ENCODE measurements around the gene ABHD12. TPM values are rescaled to one million over a fixed set of nuclear protein-coding genes. Genes with fewer than 3 reads are reported as not detected.

Gene ABHD12
- total RNA-seq, 2 donors from 2014 or later, result 11.2 to 23.0 TPM

GRCh38 chr20:25327521-25328235 is 63.0 kb downstream of the ABHD12 start:
- Mint-ChIP-seq H3K9me3 (no peaks in the 10 kb centered on the region), H3K4me3 (no peak overlapping the region), H3K27me3 (no peaks in the 10 kb centered on the region), H3K4me1 (peaks cover 5% of the 10 kb centered on the region), H3K36me3 (ENCODE audit: low read depth) (peaks cover 8% of the 10 kb centered on the region), H3K27ac (no peak overlapping the region)
- ATAC-seq (replicated peaks), result no peak

- no peak for ATAC-seq (replicated peaks)
- Mint-ChIP-seq H3K9me3 (no peaks in the 10 kb centered on the region), H3K4me1 (peaks cover 5% of the 10 kb centered on the region), H3K27me3 (no peaks in the 10 kb centered on the region), H3K4me3 (no peak overlapping the region), H3K27ac (no peak overlapping the region), H3K36me3 (ENCODE audit: low read depth) (peaks cover 17% of the 10 kb centered on the region)
Observed at GRCh38 chr20:25325997-25326396, 64.6 kb downstream of the ABHD12 start.

GRCh38 chr20:25325073-25325472 is 65.6 kb downstream of the ABHD12 start:
- no peak for ATAC-seq (replicated peaks)
- no peaks in the 10 kb centered on the region for H3K9me3 Mint-ChIP-seq
- no peaks in the 10 kb centered on the region for H3K27me3 Mint-ChIP-seq
- H3K4me1 Mint-ChIP-seq, result peaks cover 5% of the 10 kb centered on the region
- no peak overlapping the region for H3K4me3 Mint-ChIP-seq
- peak overlapping the region; percentile 11 for H3K27ac Mint-ChIP-seq
- peaks cover 17% of the 10 kb centered on the region for H3K36me3 Mint-ChIP-seq (ENCODE audit: low read depth)

DNA sequence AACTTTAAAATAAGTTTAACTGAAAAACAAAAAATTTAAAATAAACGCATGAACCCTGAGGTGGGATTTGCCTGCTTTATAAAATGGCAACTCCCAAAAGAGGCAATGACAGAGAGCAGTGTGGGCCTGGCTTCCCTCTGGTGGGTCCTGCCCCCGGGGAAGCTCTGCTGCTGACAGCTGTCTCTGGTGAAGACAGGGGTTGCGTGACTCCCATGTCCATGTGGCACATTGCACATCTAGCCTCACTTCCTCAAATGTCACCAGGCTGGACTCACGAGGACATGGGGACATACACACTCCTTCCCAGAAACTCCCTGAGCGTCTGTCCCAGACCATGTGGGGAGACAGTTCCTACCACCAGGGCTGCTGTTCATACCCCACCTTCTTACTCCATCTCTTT is 66.2 kb downstream of the ABHD12 start:
- Mint-ChIP-seq H3K27ac (no peak overlapping the region), H3K9me3 (no peaks in the 10 kb centered on the region), H3K36me3 (ENCODE audit: low read depth) (peaks cover 17% of the 10 kb centered on the region), H3K4me1 (peaks cover 5% of the 10 kb centered on the region), H3K27me3 (no peaks in the 10 kb centered on the region), H3K4me3 (no peak overlapping the region)
- ATAC-seq (replicated peaks), result no peak

DNA sequence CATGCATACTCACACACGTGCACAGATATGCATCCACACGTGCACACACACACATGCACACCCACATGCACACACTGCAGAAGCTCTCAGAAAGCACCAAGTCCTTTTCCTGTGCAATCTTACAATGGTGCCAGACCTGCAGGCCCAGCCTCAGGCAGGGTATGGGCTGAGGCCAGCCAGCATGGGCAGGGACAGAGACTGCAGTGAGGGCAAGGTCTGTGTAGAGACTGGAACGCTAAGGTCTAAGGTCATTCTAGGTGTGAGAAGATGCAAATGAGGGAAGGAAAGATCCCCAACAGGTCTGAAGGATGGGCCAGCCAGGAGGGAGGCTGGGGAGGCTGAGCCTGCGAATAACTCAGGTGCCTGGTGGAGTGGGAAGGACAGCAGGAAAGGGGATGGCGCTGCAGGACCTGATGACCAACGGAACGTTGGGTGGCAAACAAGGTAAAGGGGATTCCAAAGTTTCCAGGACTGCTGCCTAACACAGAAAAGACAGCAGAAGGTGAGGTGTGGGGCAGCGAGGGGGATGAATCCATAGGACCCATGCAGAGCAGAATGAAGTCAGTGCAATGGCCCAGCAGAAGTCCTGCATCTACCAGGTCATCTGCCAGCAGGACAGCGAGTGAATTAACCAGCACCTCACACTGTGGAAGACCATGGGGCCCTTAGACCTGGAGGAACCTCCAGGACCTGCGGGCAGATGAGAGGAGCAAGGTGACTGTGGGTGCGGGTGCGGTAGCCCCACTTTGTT is 67.0 kb downstream of the ABHD12 start:
- H3K36me3 Mint-ChIP-seq (ENCODE audit: low read depth), result peaks cover 17% of the 10 kb centered on the region
- peaks cover 5% of the 10 kb centered on the region for H3K4me1 Mint-ChIP-seq
- H3K4me3 Mint-ChIP-seq, result no peak overlapping the region
- no peak for ATAC-seq (replicated peaks)
- no peak overlapping the region for H3K27ac Mint-ChIP-seq
- no peaks in the 10 kb centered on the region for H3K27me3 Mint-ChIP-seq
- no peaks in the 10 kb centered on the region for H3K9me3 Mint-ChIP-seq

DNA sequence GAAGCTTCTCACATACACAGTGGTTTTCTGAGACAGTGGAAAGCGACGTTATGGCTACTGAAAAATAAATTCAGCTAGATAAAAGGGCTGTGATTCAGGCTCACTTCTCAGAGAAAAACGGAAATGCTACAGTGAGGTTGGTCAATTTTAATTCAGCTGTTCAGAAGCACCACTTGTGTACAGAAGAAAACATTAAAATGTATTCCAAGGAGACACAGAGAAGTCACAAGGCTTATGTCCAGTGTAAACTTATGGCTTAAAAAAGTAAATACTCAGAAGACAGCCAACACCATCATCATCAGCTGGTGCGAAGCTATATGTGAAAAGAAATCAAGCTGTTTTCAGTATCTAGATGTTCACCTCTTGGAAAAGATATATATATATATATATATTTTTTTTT is 68.6 kb downstream of the ABHD12 start:
- Mint-ChIP-seq H3K4me3 (no peak overlapping the region), H3K4me1 (peaks cover 5% of the 10 kb centered on the region), H3K27me3 (no peaks in the 10 kb centered on the region), H3K9me3 (no peaks in the 10 kb centered on the region), H3K36me3 (ENCODE audit: low read depth) (peaks cover 17% of the 10 kb centered on the region), H3K27ac (peak overlapping the region; percentile 34)
- no peak for ATAC-seq (replicated peaks)

DNA sequence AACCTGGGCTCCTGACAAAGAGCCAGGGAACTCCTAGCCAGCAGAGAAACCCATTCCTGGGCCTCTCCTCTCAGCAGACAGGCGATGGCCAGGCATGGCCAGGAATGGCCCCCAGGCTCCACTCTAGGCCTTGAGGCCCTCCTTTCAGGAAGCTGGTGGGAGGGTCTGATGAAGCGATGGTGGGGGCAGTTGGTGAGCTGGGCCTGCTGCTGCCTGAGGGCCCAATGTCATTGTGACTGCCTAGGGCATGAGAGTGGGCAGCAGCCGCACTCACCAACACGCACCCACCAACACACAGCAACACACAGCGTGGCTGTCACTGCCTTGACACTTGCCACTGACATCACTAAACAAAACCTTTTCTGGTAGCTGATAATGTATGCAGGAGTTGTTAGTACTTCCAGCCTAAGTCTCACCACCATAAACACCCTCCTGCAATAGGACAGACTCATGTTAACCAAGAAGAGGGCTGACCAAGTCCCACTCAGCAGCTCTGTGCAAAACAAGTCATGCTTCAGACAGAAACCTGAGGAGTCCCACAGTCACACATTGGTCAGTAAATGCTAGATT is 69.3 kb downstream of the ABHD12 start:
- no peaks in the 10 kb centered on the region for H3K27me3 Mint-ChIP-seq
- H3K4me1 Mint-ChIP-seq, result peaks cover 5% of the 10 kb centered on the region
- peak overlapping the region; percentile 34 for H3K27ac Mint-ChIP-seq
- H3K9me3 Mint-ChIP-seq, result no peaks in the 10 kb centered on the region
- peaks cover 17% of the 10 kb centered on the region for H3K36me3 Mint-ChIP-seq (ENCODE audit: low read depth)
- H3K4me3 Mint-ChIP-seq, result no peak overlapping the region
- peak; percentile 40 for ATAC-seq (replicated peaks)

GRCh38 chr20:25320035-25320800 is 70.4 kb downstream of the ABHD12 start:
- no peak for ATAC-seq (replicated peaks)
- Mint-ChIP-seq H3K27me3 (no peaks in the 10 kb centered on the region), H3K36me3 (ENCODE audit: low read depth) (peaks cover 20% of the 10 kb centered on the region), H3K9me3 (no peaks in the 10 kb centered on the region), H3K27ac (no peak overlapping the region), H3K4me1 (peaks cover 8% of the 10 kb centered on the region), H3K4me3 (no peak overlapping the region)

DNA sequence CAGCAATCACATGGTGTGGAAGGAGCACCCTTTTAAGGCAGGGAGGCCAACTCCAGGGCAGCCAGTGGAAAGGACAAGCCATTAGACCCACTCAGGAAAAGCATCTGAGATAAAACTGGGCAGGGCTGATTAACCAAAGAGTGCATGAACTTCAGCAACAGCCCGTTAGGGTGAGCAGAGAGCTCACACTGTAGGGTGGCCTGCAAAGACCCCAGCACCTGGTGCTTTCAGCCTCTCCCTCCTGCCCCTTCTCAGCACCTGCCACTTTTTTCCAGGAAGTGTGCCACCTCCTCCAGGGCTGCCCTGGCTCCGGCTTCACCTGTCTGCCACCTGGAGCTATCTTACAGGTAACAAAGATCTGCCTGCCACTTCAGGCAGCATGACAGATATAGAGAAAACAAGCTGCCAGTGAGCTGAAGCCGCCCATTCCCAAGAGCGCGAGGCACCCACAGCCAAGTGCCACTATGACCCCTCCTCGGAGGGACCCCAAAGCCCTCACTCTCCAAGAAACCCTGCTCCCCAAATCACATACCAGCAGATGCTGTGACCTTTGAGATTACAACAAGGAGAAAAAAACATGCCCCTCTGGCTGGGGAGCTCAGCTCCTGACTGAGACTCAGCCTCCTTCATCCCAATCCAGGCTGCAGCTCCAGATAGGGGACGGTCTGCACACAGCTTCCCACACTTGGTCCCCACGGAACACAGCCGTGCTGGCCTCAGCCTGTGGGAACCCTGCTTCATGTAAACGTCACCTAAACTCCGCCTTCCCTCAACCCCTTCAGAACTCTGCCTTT is 71.2 kb downstream of the ABHD12 start:
- H3K4me1 Mint-ChIP-seq, result peaks cover 6% of the 10 kb centered on the region
- no peak overlapping the region for H3K4me3 Mint-ChIP-seq
- H3K36me3 Mint-ChIP-seq (ENCODE audit: low read depth), result peaks cover 24% of the 10 kb centered on the region
- no peak overlapping the region for H3K27ac Mint-ChIP-seq
- H3K9me3 Mint-ChIP-seq, result no peaks in the 10 kb centered on the region
- ATAC-seq (replicated peaks), result no peak
- H3K27me3 Mint-ChIP-seq, result no peaks in the 10 kb centered on the region

DNA sequence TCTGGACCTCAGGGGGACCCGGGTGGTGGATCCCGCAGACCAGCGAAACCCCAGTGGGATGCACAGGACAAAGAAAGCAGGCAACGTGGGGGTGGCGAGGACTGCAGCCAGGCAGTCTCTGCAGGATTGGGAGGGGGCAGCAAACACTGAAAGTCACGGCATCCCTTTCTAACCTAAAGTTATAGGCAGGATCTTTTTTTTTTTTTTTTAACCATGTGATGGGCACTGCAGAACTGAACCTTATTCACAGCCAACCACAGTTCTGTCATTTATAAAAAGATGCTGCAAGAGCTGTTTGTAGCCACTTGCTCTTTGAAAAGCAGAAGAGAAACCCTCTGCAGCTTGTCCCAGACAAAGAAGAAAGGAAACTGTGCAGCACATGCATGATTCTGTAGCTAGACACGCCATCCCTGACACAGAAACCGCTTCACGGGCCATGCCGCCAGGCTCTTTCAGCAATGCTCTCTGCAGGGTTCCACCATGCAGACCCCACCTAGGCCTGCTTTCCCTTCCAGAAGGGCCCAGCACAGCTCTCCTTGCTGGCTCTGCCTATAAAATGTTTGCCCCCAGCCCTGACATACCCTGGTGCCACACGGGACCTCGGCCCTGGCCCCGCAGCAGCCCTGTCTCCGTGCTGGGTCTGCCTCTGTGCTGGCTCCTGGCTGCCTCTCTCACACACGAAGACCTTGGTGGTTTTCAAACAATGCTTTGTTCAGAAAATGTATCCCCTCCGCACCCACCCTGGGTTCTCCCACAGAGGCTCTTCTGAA is 72.0 kb downstream of the ABHD12 start:
- Mint-ChIP-seq H3K9me3 (no peaks in the 10 kb centered on the region), H3K4me3 (no peak overlapping the region), H3K36me3 (ENCODE audit: low read depth) (peaks cover 24% of the 10 kb centered on the region), H3K4me1 (peaks cover 6% of the 10 kb centered on the region), H3K27ac (no peak overlapping the region), H3K27me3 (no peaks in the 10 kb centered on the region)
- no peak for ATAC-seq (replicated peaks)

GRCh38 chr20:25317351-25318075 is 73.1 kb downstream of the ABHD12 start:
- Mint-ChIP-seq H3K27ac (no peak overlapping the region), H3K4me3 (no peak overlapping the region), H3K9me3 (no peaks in the 10 kb centered on the region), H3K27me3 (no peaks in the 10 kb centered on the region), H3K4me1 (peaks cover 6% of the 10 kb centered on the region), H3K36me3 (ENCODE audit: low read depth) (peaks cover 14% of the 10 kb centered on the region)
- ATAC-seq (replicated peaks), result no peak

GRCh38 chr20:25316506-25317190 is 74.0 kb downstream of the ABHD12 start:
- Mint-ChIP-seq H3K36me3 (ENCODE audit: low read depth) (peaks cover 10% of the 10 kb centered on the region), H3K27ac (no peak overlapping the region), H3K4me1 (peaks cover 10% of the 10 kb centered on the region), H3K9me3 (no peaks in the 10 kb centered on the region), H3K4me3 (no peak overlapping the region), H3K27me3 (no peaks in the 10 kb centered on the region)
- ATAC-seq (replicated peaks), result no peak
